Measurements from ENCODE around the gene GALNTL6.

Gene GALNTL6

DNA sequence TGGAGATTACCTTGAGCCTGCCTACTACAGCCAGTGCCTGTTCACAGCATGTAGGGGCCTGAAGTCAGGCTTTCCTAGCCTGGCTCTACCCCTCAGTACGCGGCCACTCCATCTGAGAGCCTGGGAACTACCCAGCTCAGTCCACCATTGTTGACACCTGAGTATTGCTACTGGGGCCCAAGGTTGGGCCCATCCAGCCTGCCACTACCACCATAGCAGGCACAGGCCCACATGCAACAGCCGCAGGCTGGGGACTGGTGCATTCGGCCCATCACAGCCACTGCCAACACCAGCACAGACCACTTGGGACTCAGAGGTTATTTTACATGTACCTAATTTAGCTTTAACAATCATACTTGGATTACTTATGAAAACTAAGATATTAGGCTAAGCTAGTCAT lies 314.0 kb downstream of the GALNTL6 start:
- DNase-seq: no peak

DNA sequence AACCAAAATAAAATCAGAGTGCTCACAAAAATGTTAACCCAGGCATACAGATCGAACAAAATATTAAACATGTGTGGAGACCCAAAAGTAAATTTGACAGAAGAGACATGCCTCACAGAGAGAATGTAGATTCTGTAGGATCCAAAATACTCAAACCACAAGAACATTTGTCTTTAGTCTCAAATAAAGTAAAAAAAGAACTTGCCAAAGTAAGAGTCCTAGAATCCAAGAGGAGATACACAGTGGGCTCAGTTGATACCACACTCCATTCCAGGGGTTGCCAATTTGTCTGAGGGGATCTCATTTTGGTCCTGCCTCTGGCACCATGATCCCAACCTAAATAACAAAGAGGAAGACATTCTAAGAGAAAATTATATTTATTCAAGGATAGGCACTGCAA lies 316.4 kb downstream of the GALNTL6 start:
- no peak for DNase-seq

- no peak for DNase-seq
These were observed 321.3 kb downstream of the GALNTL6 start for GRCh38 chr4:172134521-172134920.

- no peak for DNase-seq
These were observed 327.8 kb downstream of the GALNTL6 start for GRCh38 chr4:172141025-172141424.

DNA sequence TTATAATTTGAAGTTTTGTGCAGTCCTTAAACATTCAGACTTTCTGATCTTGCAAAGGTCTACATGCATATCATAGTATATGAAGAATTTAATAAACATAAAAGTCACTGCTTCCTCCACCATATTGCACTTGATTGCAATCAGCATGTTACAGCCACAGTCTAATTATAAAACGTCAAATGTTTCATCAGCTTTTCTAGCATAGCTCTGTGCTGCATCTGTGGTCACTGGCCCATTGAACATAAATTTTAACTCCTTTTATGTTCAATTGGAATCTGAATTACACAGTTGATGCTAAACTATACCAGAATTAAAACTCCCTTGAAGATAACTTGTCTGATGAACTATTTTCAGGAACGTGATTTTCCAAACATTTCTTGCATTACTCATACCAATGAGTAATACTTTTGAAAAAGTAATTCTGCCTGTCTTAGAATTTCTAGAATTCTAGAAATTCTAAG lies 329.1 kb downstream of the GALNTL6 start:
- DNase-seq: no peak

GRCh38 chr4:172143605-172144314 lies 330.6 kb downstream of the GALNTL6 start:
- no peak for DNase-seq

GRCh38 chr4:172147687-172148086 lies 334.5 kb downstream of the GALNTL6 start:
- DNase-seq: no peak

DNA sequence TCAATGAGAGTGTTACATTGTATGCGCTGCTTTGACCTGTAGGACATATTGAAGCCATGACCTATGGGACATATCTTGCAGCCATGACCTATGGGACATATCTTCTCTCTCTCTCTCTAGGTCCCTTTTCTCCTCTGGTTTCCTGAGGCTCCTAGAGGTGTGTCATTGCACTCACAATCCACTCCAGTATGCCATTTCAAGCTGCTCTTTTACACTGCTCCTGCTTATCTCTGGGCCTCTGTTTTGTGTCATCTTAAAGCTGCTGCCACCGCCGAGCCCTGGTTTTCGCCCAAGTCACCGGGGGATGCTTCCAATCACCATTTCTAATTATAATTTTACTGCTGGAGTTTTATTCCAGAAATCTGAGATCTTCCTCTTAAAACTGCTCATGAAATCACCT lies 336.1 kb downstream of the GALNTL6 start:
- no peak for DNase-seq

DNA sequence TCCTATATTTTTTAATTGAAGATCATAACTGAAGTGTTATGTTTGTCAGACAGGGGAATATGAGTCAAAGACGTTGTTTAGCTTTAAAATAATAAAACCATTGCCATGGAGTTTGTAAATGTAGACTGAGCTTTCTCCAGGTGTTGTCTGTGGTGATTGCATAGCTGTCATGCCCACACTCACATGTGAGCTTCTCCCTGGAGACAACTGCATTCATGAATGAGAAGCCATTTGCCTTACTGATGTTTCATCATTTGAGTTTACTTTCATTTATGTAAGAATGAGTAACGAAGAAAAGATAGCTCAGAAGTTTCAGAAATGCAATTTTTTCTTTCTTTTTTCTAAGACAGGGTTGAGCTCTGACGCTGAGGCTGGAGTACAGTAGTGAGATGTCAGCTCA lies 339.1 kb downstream of the GALNTL6 start:
- DNase-seq: no peak

DNA sequence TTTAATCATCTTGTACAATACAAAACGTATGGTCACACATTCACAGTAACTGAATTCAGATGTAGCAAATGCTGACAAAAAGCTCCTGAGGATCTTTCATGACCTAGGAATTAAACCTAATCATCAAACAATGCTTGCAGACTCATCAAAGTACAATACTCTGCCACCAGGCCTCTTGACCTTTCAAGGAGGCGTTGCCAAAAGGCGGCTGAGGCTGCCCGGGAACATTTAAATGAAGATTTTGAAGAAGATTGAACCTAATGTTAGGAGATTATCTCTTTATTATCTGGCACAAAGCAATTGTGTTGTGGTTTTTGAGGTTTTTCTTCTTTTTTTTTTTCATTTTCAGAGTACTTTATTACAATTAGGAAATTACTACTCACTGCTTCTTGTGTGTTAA lies 340.5 kb downstream of the GALNTL6 start:
- no peak for DNase-seq

GRCh38 chr4:172155838-172156345 lies 342.7 kb downstream of the GALNTL6 start:
- DNase-seq: no peak

DNA sequence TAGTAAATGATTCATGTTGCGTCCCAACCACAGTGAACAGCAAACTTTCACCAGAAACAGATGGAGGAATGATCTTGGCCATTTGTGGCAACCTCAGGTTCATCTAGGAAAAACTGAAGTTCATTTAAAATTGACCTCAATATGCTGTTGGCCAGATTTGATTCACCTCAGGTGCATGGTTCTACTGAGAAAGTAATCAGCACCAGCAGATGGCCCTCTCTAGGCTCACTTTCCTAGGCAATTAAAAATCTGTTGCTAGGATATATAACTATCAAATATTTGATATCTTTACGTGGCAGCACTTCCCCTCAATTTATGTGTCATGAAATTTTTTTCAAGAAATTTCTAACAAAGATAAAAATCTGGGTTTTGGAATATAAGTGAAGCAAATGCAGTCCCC lies 344.7 kb downstream of the GALNTL6 start:
- no peak for DNase-seq

DNA sequence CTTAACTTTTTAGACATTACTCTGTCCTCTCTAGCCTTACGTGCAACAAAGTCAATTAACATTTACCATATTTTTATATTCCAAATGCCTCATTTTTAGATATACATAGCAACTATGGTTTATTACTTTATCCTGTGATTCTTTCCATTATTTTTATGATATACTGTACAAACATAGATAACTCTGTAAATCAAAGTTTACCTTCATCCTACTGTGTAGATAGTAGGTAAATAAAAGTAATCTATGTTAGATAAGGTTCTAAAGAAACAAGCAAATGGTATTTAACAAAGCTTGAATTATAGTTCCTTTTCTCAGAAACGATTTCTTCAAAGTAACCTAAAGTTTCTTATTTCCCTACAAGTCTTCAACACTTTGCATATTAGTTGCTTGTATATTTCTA lies 350.0 kb downstream of the GALNTL6 start:
- DNase-seq: no peak

GRCh38 chr4:172168888-172169287 lies 355.7 kb downstream of the GALNTL6 start:
- DNase-seq: no peak

GRCh38 chr4:172169871-172170270 lies 356.7 kb downstream of the GALNTL6 start:
- no peak for DNase-seq

DNA sequence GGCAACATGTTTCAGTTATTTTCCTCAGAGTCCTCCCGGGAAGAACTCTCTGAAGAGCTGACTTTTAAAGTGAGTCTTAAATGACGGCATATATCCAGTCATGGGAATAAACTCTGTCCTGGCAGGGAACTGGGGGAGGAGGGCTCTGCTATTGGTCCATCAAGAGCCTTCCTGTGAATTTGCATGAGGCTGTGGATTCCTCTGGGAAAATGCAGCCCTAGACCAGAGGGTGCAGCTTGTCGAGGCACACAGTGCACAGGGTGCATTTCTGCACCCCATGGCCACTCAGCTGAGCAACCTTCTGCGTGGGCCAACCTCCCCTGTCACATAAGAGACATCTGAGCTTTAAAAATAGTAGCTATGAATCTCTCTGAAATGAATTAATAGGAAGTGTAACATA lies 360.0 kb downstream of the GALNTL6 start:
- no peak for DNase-seq

- no peak for DNase-seq
These were observed 364.2 kb downstream of the GALNTL6 start for GRCh38 chr4:172177382-172177781.

DNA sequence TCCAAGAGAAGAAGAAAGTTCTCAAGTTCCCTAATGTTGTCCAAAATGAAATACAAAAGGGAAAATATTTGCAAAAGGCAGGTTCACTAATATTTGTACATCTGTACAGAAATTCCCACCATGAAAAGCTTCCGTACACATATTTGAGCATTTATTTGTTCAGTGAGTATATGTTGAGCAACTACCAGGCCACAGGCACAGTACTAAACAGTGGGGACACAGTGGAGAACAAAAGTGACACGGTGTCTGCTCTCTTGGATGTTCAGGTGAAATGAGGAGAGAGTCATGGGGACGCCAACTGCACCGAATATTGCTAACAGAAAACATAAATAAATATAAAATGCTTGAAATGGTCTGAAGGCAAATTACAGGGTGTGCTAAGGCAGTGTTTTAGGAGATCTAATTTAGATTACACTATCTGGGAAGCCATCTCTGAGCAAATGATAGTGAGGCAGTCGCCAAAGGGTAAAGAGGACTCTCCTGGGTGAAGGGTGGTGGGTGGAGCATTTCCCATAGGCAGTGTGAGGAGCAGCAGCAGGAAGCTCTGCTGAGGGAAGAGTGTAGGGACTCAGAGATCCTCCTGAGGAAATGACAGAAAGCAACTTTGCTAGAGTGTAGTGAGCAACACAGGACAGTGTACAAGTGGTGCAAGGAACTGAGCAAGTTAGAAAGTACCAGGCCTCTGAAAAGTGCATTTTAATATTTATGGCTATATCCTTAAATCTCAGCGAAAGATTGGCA lies 375.2 kb downstream of the GALNTL6 start:
- no peak for DNase-seq

- DNase-seq: no peak
These were observed 389.4 kb downstream of the GALNTL6 start for GRCh38 chr4:172202480-172203076.

GRCh38 chr4:172207258-172207657 lies 394.1 kb downstream of the GALNTL6 start:
- no peak for DNase-seq

GRCh38 chr4:172207886-172208285 lies 394.7 kb downstream of the GALNTL6 start:
- no peak for DNase-seq

DNA sequence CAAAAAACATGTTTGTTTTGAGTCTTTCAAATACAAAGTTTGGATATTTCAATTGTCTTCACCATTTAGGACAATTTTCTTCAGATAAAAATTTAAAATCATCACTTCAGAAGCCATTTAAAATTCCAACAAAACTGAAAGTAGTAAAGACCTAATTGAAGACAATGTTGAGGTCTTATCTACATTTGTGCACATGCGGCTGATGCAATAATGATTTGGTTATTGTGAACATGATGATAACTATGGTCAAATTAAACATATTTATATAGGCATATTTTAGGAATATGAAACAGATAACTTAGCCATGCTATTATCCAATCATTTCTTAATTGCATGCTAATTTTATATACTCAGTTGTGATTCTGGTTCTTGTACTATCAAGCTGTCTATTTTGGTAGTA lies 407.5 kb downstream of the GALNTL6 start:
- no peak for DNase-seq

DNA sequence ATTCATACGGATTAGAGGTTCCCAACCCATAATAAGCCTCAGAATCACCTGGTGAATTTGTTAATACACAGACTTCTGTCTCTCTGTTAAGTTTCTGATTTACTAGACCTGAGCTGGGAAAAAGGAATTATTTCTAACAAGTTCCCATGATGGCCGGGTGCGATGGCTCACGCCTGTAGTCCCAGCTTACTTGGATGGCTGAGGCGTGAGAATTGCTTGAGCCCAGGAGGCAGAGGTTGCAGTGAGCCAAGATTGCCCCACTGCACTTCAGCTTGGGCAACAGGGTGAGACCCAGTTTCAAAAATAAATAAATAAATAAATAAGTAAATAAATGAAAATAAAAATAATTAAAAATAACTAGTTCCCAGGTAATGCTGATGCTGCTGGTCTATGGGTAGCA lies 412.3 kb downstream of the GALNTL6 start:
- DNase-seq: no peak

- DNase-seq: no peak
These were observed 419.8 kb downstream of the GALNTL6 start for GRCh38 chr4:172232966-172233365.

Measured in T-helper 9 cell (primary cell).